Right atrium auricular region (tissue), 2 donors: ENCODE data around the gene CSNK2A3. TPM values are rescaled to one million over a fixed set of nuclear protein-coding genes. Genes with fewer than 3 reads are reported as not detected.

ENCODE experiments used
- DNase-seq: peaks from one replicate; pipeline ENCODE4 v3.0.0-alpha.2; 2019; ENCODE audit warnings: low spot score
- H3K27ac ChIP-seq, 2 donors: fragments of 200-600 bp; sonication (generic); 1 replicate in 1 of 2; 2 replicates in 1 of 2; pipeline ENCODE4 v1.5.1; 2016 to 2019
- H3K27me3 ChIP-seq, 2 donors: fragments of 200-600 bp; sonication (generic); one replicate each; pipeline versions ENCODE4 v1.5.1 to v1.6.0; 2017 to 2019
- H3K36me3 ChIP-seq: fragments of 200-600 bp; sonication (generic); one replicate; pipeline ENCODE4 v1.5.1; 2016
- H3K4me1 ChIP-seq, 2 donors: fragments of 200-600 bp; sonication (generic); one replicate each; pipeline versions ENCODE4 v1.5.1 to v1.6.0; 2017 to 2019
- H3K4me3 ChIP-seq, 2 donors: fragments of 200-600 bp; sonication (generic); 1 replicate in 1 of 2; 2 replicates in 1 of 2; pipeline ENCODE4 v1.5.1; 2017 to 2019; ENCODE audit warnings: mild to moderate bottlenecking in 1 of 2, moderate library complexity in 1 of 2
- H3K9me3 ChIP-seq, 2 donors: fragments of 200-600 bp; sonication (generic); one replicate each; pipeline ENCODE4 v1.5.1; 2019
- CTCF ChIP-seq, 2 donors: fragments of 200-600 bp; sonication (generic); IDR thresholded peaks; one replicate each; pipeline ENCODE4 v1.5.1; 2019; ENCODE audit warnings: antibody characterized with exemption in 2 of 2
- total RNA-seq, 2 donors: library from RNA; depleted of rRNA; stranded (reverse); fragments of >200 nt; gene quantifications; one replicate each; pipeline ENCODE4 v1.1.0, GENCODE V29; 2016

The CSNK2A3 gene
- total RNA-seq, 2 donors from 2014 or later, result 0.75 to 1.3 TPM

- Histone ChIP-seq H3K36me3 (no peaks in the 10 kb centered on the region), H3K4me3 (no peak overlapping the region), H3K9me3 (no peaks in the 10 kb centered on the region), H3K27me3 (no peaks in the 10 kb centered on the region), H3K4me1 (peaks cover 0 to 30% of the 10 kb centered on the region in 2 donors), H3K27ac (peak overlapping the region; percentile 67 to 73)
- TF ChIP-seq CTCF (IDR thresholded peaks at IDR 0.05), result no peak
- DNase-seq, result peak; percentile 62
These were observed 39.6 kb downstream of the CSNK2A3 start for GRCh38 chr11:11313426-11313825.

GRCh38 chr11:11312738-11313137, 40.3 kb downstream of the CSNK2A3 start:
- Histone ChIP-seq H3K4me1 (peaks cover 0 to 30% of the 10 kb centered on the region in 2 donors), H3K27ac (peak overlapping the region in 1 of 2 donors; percentile 73), H3K4me3 (no peak overlapping the region), H3K9me3 (no peaks in the 10 kb centered on the region), H3K27me3 (no peaks in the 10 kb centered on the region), H3K36me3 (no peaks in the 10 kb centered on the region)
- DNase-seq, result no peak
- no peak for TF ChIP-seq CTCF (IDR thresholded peaks at IDR 0.05)

- DNase-seq, result no peak
- H3K4me3 ChIP-seq, result no peak overlapping the region
- no peaks in the 10 kb centered on the region for H3K9me3 ChIP-seq
- H3K27ac ChIP-seq, result no peak overlapping the region
- TF ChIP-seq CTCF (IDR thresholded peaks at IDR 0.05), result no peak
- H3K27me3 ChIP-seq, result no peaks in the 10 kb centered on the region
- no peaks in the 10 kb centered on the region for H3K36me3 ChIP-seq
- peaks cover 0 to 30% of the 10 kb centered on the region in 2 donors for H3K4me1 ChIP-seq
These were observed 41.9 kb downstream of the CSNK2A3 start for GRCh38 chr11:11311169-11311568.

- no peak for TF ChIP-seq CTCF (IDR thresholded peaks at IDR 0.05)
- peaks cover 0 to 30% of the 10 kb centered on the region in 2 donors for H3K4me1 ChIP-seq
- H3K27me3 ChIP-seq, result no peaks in the 10 kb centered on the region
- no peaks in the 10 kb centered on the region for H3K9me3 ChIP-seq
- no peak overlapping the region for H3K27ac ChIP-seq
- DNase-seq, result no peak
- H3K36me3 ChIP-seq, result no peaks in the 10 kb centered on the region
- no peak overlapping the region for H3K4me3 ChIP-seq
These were observed 43.1 kb downstream of the CSNK2A3 start for GRCh38 chr11:11309906-11310305.

- Histone ChIP-seq H3K4me3 (no peak overlapping the region), H3K36me3 (no peaks in the 10 kb centered on the region), H3K27ac (no peak overlapping the region), H3K27me3 (no peaks in the 10 kb centered on the region), H3K9me3 (no peaks in the 10 kb centered on the region), H3K4me1 (peaks cover 0 to 14% of the 10 kb centered on the region in 2 donors)
- DNase-seq, result no peak
- no peak for TF ChIP-seq CTCF (IDR thresholded peaks at IDR 0.05)
These were observed 44.8 kb downstream of the CSNK2A3 start for GRCh38 chr11:11308249-11308648.

DNA sequence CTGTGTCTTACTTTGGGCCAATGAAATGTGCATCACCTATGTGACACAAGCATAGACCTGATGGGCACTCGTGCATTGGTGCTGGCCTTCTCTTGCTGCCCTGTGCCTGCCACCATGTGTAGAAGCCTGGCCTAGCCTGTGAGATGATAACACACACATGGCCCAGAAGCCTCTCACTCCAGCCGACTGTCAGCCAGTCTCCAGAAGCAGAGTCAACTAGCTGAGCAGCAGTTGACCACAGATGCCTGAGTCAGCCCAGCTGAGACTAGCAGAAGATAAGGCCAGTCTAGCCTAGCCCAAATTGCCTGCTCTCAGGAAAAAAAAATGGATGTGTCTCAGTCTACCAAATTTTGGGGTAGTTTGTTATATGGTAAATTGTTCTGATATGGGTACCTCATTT, 46.2 kb downstream of the CSNK2A3 start:
- no peak overlapping the region for H3K4me3 ChIP-seq
- no peak for TF ChIP-seq CTCF (IDR thresholded peaks at IDR 0.05)
- no peak overlapping the region for H3K27ac ChIP-seq
- no peaks in the 10 kb centered on the region for H3K27me3 ChIP-seq
- no peaks in the 10 kb centered on the region for H3K9me3 ChIP-seq
- DNase-seq, result no peak
- H3K4me1 ChIP-seq, result peaks cover 0 to 13% of the 10 kb centered on the region in 2 donors
- H3K36me3 ChIP-seq, result no peaks in the 10 kb centered on the region
